GM21619 (cell line): Measurements from ENCODE around the gene TMEM62.
"Not testable (repeated sequence)": the region's sequence is repeated elsewhere in the genome, so short reads cannot be mapped to it uniquely, and the experiment has no call there.

Experiments used
- ATAC-seq: cut with Tn5 transposase; IDR thresholded peaks from one replicate; pipeline ENCODE4 v1.9.1; 2021; ENCODE audit not compliant: unreplicated experiment

TMEM62 gene

DNA sequence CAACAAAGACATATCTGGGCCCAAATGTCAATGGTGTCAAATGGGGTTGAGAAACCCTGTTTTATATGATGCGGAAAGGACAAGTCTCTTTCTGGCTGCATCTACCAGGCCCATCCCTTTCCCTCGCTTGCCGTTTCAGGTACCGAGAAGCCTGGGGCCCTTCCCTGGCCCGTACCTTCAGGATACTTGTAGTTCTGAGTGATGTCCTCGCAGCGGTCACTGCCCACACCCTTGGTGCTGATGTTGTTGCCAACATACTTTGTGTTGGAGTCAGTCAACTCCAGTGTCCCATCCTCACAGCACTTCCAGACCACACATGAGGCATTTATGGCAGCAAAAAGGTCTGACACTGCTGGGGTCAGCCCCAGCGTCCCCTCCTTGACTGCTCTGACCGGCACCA lies 73.6 kb downstream of the TMEM62 start:
- ATAC-seq = no peak

DNA sequence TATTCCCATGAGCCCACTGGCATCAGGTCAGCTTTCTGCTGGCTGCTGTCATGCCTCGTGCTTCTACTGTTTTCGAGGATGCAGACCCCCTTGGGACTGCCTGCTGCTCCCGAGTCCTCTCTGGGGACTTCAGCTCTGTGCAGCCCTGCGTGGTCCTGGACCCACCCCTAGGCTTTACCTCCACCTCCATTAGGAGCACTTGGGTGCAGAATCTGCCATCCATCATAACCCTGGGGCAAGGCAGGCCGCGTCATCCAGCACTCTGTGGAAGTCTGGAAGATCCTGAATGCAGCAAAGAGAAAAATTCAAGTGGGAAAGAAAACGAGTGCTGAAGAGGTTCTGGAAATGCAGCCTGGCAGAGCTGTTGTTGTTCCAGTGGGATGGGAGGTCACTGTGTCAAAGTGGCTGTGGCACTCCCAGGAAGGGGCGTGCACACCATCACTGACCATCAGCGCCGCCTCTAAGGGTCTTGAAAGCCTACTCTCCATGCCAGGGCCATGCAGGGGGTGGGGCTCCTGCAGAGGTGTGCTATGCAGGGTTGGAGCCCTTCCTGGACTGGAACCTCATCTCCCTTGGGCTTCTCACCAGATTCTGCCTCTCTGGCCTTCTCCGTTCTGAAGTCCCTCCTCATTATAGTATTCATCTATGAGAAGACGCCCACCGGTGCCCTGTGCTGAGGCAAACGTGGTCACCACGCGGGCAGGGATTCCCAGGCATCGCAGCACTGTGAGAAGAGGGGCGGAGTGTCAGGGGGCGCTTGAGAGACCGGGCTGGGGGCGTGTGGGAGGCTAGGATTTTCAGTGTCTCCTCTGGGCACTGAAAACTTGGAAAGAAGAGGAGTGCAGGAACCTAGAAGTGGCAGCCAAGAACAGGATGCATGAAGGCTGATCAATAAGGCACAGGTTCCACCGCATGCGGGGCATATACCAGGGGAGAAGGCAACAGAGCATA lies 74.9 kb downstream of the TMEM62 start:
- ATAC-seq = no peak

- ATAC-seq = no peak
These were observed 75.9 kb downstream of the TMEM62 start for GRCh38 chr15:43209059-43209824.

DNA sequence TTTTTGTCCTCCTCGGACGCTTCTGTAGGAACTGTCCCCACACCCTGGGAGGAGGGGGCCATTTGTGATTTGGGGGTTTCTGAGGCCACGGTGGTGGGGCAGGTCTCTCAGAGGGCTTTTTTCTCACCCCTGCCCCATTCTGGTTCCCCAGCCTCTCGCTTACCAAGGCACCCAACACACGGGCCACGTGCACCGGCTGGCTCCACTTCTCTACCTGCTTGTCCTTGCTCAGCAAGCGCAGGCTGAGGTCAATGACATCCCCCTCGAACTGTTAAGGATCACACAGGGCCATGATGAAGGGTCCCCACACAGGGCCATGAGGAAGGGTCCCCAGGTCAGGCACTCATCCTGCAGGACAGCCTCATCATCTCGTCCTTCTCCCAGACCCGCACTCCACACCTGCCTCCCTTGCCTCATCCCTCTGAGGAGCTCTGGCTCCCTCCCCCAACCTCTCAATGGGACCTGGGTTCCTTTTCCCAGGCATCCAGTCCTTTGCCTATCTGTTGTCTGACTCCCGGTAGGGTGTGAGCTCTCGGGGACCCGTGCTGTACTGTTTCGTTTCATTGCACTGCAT lies 76.9 kb downstream of the TMEM62 start:
- no peak for ATAC-seq

GRCh38 chr15:43210807-43211206 lies 77.4 kb downstream of the TMEM62 start:
- no peak for ATAC-seq

DNA sequence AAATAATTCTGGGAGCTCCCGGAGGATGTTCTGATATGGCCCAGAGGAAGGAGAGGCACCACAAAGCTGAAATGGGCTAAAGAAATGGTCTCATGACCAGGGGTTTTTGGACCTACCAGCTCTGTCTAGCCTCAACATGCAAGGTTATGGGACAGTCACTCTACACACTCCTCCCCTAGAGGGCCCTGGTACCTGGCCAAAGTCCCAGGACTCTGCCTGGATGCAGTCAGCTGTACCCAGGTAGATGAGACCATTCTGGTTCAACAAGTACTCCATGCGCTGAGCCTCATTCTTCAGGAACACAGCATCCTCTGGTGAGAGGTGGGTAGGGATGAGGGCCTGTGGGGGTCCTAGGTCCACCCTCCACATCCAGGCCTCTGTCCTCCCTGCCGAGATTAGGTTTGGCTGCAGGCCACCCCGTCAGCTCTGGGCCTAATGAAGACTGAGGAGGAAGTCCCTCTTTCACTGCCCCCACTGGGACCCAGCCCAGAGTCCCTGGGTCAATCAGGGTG lies 77.9 kb downstream of the TMEM62 start:
- ATAC-seq = no peak

DNA sequence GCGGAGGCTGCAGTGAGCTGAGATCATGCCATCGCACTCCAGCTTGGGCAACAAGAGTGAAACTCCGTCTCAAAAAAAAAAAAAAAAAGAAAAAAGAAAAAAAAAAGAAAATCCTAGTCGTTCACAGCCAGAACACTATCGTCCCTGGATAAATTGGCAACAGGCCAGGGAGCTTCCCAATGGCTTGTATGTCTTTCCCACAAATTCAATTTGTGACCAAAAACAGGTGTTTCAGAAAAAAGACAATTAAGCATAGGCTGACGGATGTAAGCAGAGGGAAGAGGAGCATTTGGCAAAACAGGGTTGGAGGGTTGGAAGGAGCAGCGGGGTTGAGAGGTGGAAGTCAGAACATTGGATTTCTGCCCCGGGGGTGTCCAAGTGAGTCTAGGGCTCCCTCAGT lies 78.9 kb downstream of the TMEM62 start:
- no peak for ATAC-seq

- no peak for ATAC-seq
These were observed 79.6 kb downstream of the TMEM62 start for GRCh38 chr15:43212951-43213350.

GRCh38 chr15:43213466-43213865 lies 80.1 kb downstream of the TMEM62 start:
- no peak for ATAC-seq

- ATAC-seq = no peak
These were observed 80.8 kb downstream of the TMEM62 start for GRCh38 chr15:43214169-43214568.

GRCh38 chr15:43214592-43215295 lies 81.4 kb downstream of the TMEM62 start:
- ATAC-seq = no peak

- ATAC-seq = no peak
These were observed 82.6 kb downstream of the TMEM62 start for GRCh38 chr15:43215961-43216360.

GRCh38 chr15:43218908-43219706 lies 85.7 kb downstream of the TMEM62 start:
- ATAC-seq = no peak

- ATAC-seq = no peak
These were observed 86.8 kb downstream of the TMEM62 start for GRCh38 chr15:43219929-43220928.

DNA sequence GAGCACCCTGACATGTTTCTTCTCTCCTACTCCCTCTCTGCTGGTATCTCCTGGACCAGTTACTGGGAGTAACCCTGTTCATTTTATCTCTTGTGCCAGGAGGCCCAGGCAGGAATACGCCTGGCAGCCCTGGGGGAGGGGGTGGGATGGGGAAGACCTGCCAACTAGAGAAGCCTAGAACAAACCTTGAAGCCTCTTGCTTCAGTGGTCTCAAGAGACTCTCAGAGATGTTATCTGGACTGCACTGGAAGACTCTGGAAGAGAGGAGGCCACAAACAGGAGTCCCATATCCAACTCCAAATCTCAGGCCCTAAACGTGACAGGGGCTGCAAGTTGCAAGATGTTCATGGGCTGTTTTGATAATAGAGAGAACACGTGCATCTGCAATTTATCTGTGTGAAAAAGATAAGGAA lies 87.6 kb downstream of the TMEM62 start, which contains the start of gene EPB42:
EPB42 (minus strand) TSS at position 28 of the 413 bp plus-strand sequence. CDS start 193 bp downstream, outside the sequence.
- ATAC-seq = no peak

GRCh38 chr15:43221422-43221821 lies 88.0 kb downstream of the TMEM62 start:
- ATAC-seq = no peak

DNA sequence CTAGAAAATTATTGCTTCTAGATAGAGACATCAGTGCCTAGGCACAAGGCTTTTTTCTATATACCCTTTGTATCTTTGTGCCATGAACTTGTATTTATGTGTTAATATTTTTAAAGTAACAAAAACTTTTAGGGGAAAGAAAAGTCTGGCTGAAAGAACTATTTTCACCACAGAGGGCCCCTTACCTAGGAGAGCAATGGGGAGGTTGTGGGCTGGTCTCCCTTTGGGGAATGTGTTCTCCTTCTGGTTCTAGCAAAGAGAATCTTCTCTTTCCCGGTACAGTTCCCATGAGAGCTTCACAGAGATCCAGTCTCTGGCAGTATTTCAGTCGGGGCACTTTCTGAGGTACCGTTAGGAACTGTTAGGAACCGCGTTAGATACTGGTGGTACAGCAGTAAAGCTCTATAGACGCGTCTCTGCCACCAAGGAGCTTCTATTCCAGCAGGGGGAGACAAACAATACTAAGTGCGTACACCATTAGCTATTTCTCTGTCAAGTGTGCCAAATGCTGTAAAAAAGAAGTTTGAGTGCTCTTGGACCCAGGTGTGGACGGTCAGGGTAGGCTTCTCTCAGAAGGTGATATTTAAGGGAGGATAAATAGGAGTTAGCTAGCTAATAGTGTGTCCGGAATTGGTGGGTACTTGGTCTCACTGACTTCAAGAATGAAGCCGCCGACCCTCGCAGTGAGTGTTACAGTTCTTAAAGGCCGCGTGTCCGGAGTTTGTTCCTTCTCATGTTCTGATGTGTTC lies 92.0 kb downstream of the TMEM62 start:
- ATAC-seq = no peak

- ATAC-seq = not testable (repeated sequence)
These were observed 92.5 kb downstream of the TMEM62 start for GRCh38 chr15:43225950-43226255.
